Liver (tissue), 9 donors: ENCODE data around the gene TRIM67. TPM values are rescaled to one million over a fixed set of nuclear protein-coding genes. Genes with fewer than 3 reads are reported as not detected.

Experiments used
- DNase-seq: peaks from one replicate; pipeline ENCODE4 v3.0.0-alpha.2; 2017; ENCODE audit warnings: low spot score
- H3K27ac ChIP-seq, 2 donors: one replicate each; pipeline ENCODE4 v1.7.0; 2013; ENCODE audit warnings: inconsistent platforms in 2 of 2, low read length in 2 of 2, control low read depth in 1 of 2, low read depth in 1 of 2, mild to moderate bottlenecking in 1 of 2
- H3K27me3 ChIP-seq, 4 donors: one replicate each; pipeline versions ENCODE4 v1.6.1 to v1.7.0; 2013; ENCODE audit warnings: low read length in 3 of 4, inconsistent platforms in 1 of 4, mild to moderate bottlenecking in 1 of 4, moderate library complexity in 1 of 4; ENCODE audit not compliant: control insufficient read depth in 4 of 4, insufficient read depth in 4 of 4
- H3K36me3 ChIP-seq, 4 donors: one replicate each; pipeline versions ENCODE4 v1.6.1 to v1.7.0; 2013; ENCODE audit warnings: low read length in 3 of 4, mild to moderate bottlenecking in 3 of 4, low read depth in 1 of 4, moderate library complexity in 1 of 4; ENCODE audit not compliant: control insufficient read depth in 4 of 4, insufficient read depth in 3 of 4
- H3K4me1 ChIP-seq, 4 donors: one replicate each; pipeline versions ENCODE4 v1.6.1 to v1.7.0; 2013; ENCODE audit warnings: low read length in 3 of 4, mild to moderate bottlenecking in 3 of 4, moderate library complexity in 1 of 4; ENCODE audit not compliant: control insufficient read depth in 4 of 4, insufficient read depth in 4 of 4
- H3K4me3 ChIP-seq, 3 donors: one replicate each; pipeline versions ENCODE4 v1.6.1 to v1.7.0; 2013; ENCODE audit warnings: low read length in 3 of 3, control low read depth in 1 of 3, low read depth in 1 of 3, mild to moderate bottlenecking in 1 of 3
- H3K9ac ChIP-seq, 2 donors: one replicate each; pipeline ENCODE4 v1.7.0; 2013; ENCODE audit warnings: low read length in 2 of 2, mild to moderate bottlenecking in 2 of 2, moderate library complexity in 2 of 2, control low read depth in 1 of 2, low read depth in 1 of 2
- H3K9me3 ChIP-seq, 4 donors: one replicate each; pipeline versions ENCODE4 v1.6.1 to v1.7.0; 2013; ENCODE audit warnings: low read length in 3 of 4; ENCODE audit not compliant: control insufficient read depth in 4 of 4
- EGR1 ChIP-seq, 2 donors: IDR thresholded peaks; 2 replicates each; pipeline ENCODE4 v1.6.1; 2016 to 2018; ENCODE audit warnings: antibody characterized with exemption in 2 of 2, low read depth in 2 of 2
- FOXA1 ChIP-seq: IDR thresholded peaks from 2 replicates; pipeline ENCODE4 v1.6.1; 2016; ENCODE audit warnings: antibody characterized with exemption
- FOXA2 ChIP-seq: IDR thresholded peaks from 2 replicates; pipeline ENCODE4 v1.6.1; 2016; ENCODE audit warnings: antibody characterized with exemption
- GABPA ChIP-seq, 2 donors: IDR thresholded peaks in 1 of 2; conservative IDR thresholded peaks in 1 of 2; 2 replicates each; pipeline ENCODE4 v1.6.1; 2016; ENCODE audit warnings: antibody characterized with exemption in 2 of 2, mild to moderate bottlenecking in 1 of 2, moderate library complexity in 1 of 2
- HNF4A ChIP-seq, 2 donors: conservative IDR thresholded peaks; 2 replicates each; pipeline ENCODE4 v1.6.1; 2016; ENCODE audit warnings: antibody characterized with exemption in 2 of 2, mild to moderate bottlenecking in 2 of 2
- HNF4G ChIP-seq: IDR thresholded peaks from 2 replicates; pipeline ENCODE4 v1.6.1; 2016; ENCODE audit warnings: antibody characterized with exemption
- JUND ChIP-seq, 2 donors: IDR thresholded peaks; 2 replicates each; pipeline ENCODE4 v1.6.1; 2016; ENCODE audit warnings: antibody characterized with exemption in 2 of 2
- NR2F2 ChIP-seq: IDR thresholded peaks from 2 replicates; pipeline ENCODE4 v1.6.1; 2016; ENCODE audit warnings: antibody characterized with exemption
- RAD21 ChIP-seq, 2 donors: IDR thresholded peaks; 2 replicates each; pipeline ENCODE4 v1.6.1; 2016; ENCODE audit warnings: antibody characterized with exemption in 2 of 2, mild to moderate bottlenecking in 2 of 2
- RXRA ChIP-seq, 2 donors: IDR thresholded peaks; 2 replicates each; pipeline ENCODE4 v1.6.1; 2017 to 2018; ENCODE audit warnings: antibody characterized with exemption in 2 of 2, mild to moderate bottlenecking in 1 of 2
- SP1 ChIP-seq: IDR thresholded peaks from 2 replicates; pipeline ENCODE4 v1.6.1; 2018; ENCODE audit warnings: antibody characterized with exemption, mild to moderate bottlenecking
- TAF1 ChIP-seq: conservative IDR thresholded peaks from 2 replicates; pipeline ENCODE4 v1.6.1; 2016; ENCODE audit warnings: antibody characterized with exemption, mild to moderate bottlenecking
- YY1 ChIP-seq: IDR thresholded peaks from 2 replicates; pipeline ENCODE4 v1.6.1; 2016; ENCODE audit warnings: antibody characterized with exemption, mild to moderate bottlenecking
- WGBS: extraction: QIAGEN DNeasy Blood & Tissue Kit; methylation state at CpG from one replicate; pipeline ENCODE4 v1.1.7; 2013; 5-methylcytosine and 5-hydroxymethylcytosine counted together
- polyA plus RNA-seq, 2 donors: library from polyadenylated mRNA; stranded (reverse) in 1 of 2; unstranded in 1 of 2; fragments of 200-250 nt in 1 of 2; fragments of >200 nt in 1 of 2; fragmentation: Nextera tagmentation in 1 of 2; extraction: Ambion mirVana in 1 of 2; gene quantifications; one replicate each; pipeline versions ENCODE4 v1.2.1 to v1.2.3, GENCODE V29; 2013 to 2015
- total RNA-seq, 2 donors: library from RNA; depleted of rRNA; stranded (reverse); fragments of >200 nt; gene quantifications; one replicate each; pipeline ENCODE4 v1.2.3, GENCODE V29; 2014
- TF ChIP-seq, protein P1 (sequence below): IDR thresholded peaks from 2 replicates; pipeline ENCODE4 v1.6.1; 2016; ENCODE audit warnings: antibody characterized with exemption
- TF ChIP-seq, protein P2 (sequence below): IDR thresholded peaks from 2 replicates; pipeline ENCODE4 v1.6.1; 2016; ENCODE audit warnings: antibody characterized with exemption
- TF ChIP-seq, protein P3 (sequence below): IDR thresholded peaks from 2 replicates; pipeline ENCODE4 v1.6.1; 2016; ENCODE audit warnings: antibody characterized with exemption
- TF ChIP-seq, protein P4 (sequence below): fragments of 150-350 bp; IDR thresholded peaks from 2 replicates; pipeline ENCODE4 v1.5.1; 2017; ENCODE audit warnings: improper control_type of control experiment, low read depth, low read length; ENCODE audit not compliant: missing input control
- TF ChIP-seq, protein P5 (sequence below): IDR thresholded peaks from 2 replicates; pipeline ENCODE4 v1.6.1; 2016; ENCODE audit warnings: antibody characterized with exemption, mild to moderate bottlenecking
- donor health status: healthy.
- donor health status: healthy.
- donor health status: healthy.
- donor health status: healthy.
- donor health status: healthy.

The TRIM67 gene
- total and polyA plus RNA-seq, 4 donors = under 0.01 to 0.05 TPM; not detected in 2

DNA sequence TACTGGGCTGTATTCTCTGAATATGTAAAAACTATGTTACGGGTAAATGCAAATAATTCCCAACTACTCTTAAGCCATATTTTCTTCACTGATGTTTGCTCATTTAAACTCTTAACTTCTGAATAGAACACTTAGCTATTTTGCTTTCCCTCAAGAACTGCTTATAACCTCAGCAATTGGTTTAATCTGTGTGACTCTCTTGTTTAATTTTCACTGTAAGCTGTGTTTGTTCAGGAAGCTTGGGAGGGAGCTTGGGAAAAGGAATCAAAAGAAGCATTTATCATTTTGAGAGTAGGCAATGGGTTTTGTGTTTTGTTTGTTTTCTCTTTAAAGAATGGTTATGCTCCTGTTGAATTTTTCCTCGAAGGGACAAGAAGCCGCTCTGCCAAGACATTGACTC, 103.5 kb downstream of the TRIM67 start:
- Histone ChIP-seq H3K4me1 (no peaks in the 10 kb centered on the region), H3K36me3 (peaks cover 10 to 76% (median 62%) of the 10 kb centered on the region in 4 donors), H3K4me3 (no peak overlapping the region), H3K9ac (no peak overlapping the region), H3K9me3 (no peaks in the 10 kb centered on the region), H3K27me3 (no peaks in the 10 kb centered on the region), H3K27ac (no peak overlapping the region)
- DNase-seq = no peak
- TF ChIP-seq RXRA (IDR thresholded peaks at IDR 0.05) (no peak), HNF4G (no peak), FOXA2 (no peak), GABPA (IDR thresholded peaks at IDR 0.05 in 1 of 2, conservative IDR thresholded peaks at IDR 0.05 in 1 of 2) (no peak), RAD21 (IDR thresholded peaks at IDR 0.05) (no peak), SP1 (no peak), NR2F2 (no peak), YY1 (no peak), HNF4A (conservative IDR thresholded peaks at IDR 0.05) (no peak), EGR1 (IDR thresholded peaks at IDR 0.05; ENCODE audit: low read depth in 2 of 2) (no peak), TAF1 (no peak), JUND (IDR thresholded peaks at IDR 0.05) (no peak), FOXA1 (no peak)
- TF ChIP-seq, protein P1, sequence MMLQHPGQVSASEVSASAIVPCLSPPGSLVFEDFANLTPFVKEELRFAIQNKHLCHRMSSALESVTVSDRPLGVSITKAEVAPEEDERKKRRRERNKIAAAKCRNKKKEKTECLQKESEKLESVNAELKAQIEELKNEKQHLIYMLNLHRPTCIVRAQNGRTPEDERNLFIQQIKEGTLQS = no peak
- TF ChIP-seq, protein P2, sequence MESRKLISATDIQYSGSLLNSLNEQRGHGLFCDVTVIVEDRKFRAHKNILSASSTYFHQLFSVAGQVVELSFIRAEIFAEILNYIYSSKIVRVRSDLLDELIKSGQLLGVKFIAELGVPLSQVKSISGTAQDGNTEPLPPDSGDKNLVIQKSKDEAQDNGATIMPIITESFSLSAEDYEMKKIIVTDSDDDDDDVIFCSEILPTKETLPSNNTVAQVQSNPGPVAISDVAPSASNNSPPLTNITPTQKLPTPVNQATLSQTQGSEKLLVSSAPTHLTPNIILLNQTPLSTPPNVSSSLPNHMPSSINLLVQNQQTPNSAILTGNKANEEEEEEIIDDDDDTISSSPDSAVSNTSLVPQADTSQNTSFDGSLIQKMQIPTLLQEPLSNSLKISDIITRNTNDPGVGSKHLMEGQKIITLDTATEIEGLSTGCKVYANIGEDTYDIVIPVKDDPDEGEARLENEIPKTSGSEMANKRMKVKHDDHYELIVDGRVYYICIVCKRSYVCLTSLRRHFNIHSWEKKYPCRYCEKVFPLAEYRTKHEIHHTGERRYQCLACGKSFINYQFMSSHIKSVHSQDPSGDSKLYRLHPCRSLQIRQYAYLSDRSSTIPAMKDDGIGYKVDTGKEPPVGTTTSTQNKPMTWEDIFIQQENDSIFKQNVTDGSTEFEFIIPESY = no peak
- TF ChIP-seq, protein P3, sequence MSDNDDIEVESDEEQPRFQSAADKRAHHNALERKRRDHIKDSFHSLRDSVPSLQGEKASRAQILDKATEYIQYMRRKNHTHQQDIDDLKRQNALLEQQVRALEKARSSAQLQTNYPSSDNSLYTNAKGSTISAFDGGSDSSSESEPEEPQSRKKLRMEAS = no peak
- TF ChIP-seq, protein P4, sequence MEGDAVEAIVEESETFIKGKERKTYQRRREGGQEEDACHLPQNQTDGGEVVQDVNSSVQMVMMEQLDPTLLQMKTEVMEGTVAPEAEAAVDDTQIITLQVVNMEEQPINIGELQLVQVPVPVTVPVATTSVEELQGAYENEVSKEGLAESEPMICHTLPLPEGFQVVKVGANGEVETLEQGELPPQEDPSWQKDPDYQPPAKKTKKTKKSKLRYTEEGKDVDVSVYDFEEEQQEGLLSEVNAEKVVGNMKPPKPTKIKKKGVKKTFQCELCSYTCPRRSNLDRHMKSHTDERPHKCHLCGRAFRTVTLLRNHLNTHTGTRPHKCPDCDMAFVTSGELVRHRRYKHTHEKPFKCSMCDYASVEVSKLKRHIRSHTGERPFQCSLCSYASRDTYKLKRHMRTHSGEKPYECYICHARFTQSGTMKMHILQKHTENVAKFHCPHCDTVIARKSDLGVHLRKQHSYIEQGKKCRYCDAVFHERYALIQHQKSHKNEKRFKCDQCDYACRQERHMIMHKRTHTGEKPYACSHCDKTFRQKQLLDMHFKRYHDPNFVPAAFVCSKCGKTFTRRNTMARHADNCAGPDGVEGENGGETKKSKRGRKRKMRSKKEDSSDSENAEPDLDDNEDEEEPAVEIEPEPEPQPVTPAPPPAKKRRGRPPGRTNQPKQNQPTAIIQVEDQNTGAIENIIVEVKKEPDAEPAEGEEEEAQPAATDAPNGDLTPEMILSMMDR = no peak
- TF ChIP-seq, protein P5, sequence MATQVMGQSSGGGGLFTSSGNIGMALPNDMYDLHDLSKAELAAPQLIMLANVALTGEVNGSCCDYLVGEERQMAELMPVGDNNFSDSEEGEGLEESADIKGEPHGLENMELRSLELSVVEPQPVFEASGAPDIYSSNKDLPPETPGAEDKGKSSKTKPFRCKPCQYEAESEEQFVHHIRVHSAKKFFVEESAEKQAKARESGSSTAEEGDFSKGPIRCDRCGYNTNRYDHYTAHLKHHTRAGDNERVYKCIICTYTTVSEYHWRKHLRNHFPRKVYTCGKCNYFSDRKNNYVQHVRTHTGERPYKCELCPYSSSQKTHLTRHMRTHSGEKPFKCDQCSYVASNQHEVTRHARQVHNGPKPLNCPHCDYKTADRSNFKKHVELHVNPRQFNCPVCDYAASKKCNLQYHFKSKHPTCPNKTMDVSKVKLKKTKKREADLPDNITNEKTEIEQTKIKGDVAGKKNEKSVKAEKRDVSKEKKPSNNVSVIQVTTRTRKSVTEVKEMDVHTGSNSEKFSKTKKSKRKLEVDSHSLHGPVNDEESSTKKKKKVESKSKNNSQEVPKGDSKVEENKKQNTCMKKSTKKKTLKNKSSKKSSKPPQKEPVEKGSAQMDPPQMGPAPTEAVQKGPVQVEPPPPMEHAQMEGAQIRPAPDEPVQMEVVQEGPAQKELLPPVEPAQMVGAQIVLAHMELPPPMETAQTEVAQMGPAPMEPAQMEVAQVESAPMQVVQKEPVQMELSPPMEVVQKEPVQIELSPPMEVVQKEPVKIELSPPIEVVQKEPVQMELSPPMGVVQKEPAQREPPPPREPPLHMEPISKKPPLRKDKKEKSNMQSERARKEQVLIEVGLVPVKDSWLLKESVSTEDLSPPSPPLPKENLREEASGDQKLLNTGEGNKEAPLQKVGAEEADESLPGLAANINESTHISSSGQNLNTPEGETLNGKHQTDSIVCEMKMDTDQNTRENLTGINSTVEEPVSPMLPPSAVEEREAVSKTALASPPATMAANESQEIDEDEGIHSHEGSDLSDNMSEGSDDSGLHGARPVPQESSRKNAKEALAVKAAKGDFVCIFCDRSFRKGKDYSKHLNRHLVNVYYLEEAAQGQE = no peak
- WGBS = 97% methylated on average over 3 of the region's 3 CpGs
